ENCODE data around the gene TP63. TPM values are rescaled to one million over a fixed set of nuclear protein-coding genes. Genes with fewer than 3 reads are reported as not detected.

The TP63 gene
- total RNA-seq, 1 experiment from 2014 or later: not detected

DNA sequence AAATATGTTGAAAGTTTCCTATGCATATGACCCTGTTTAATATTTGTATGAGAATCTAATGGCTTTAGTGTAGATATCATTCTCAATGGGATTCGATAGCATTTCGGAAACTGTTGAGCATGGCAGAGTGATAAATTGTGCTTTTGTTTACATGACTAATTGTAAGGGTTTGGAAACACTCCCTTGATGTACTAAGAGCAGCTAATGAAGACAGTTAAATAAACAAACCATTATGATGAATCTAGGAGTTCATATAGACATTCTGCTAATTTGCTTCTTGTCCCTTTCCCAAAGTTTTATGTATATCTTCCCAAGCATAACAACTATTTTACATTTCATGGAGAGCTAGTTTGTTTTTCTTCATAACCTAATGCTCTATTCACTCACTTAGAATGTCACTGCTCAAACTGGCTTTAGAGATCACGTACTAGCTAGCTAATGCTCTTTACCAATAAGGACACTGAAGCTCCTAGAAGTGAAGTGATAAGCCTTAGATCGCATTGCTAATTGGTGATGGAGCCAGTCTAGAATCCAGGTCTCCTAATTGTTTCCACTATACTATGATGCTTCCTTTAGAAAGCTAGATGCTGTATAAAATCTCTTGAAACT is 140.8 kb downstream of the TP63 start:
- H3K27ac Mint-ChIP-seq: no peak overlapping the region
- Histone ChIP-seq H3K4me2 (ENCODE audit: insufficient read depth, insufficient read length, low read length) (no peak overlapping the region), H2BK120ac (ENCODE audit: low read depth, low read length, poor library complexity, severe bottlenecking) (no peak overlapping the region), H3K18ac (ENCODE audit: insufficient read length, low read depth, low read length) (no peak overlapping the region), H3K23me2 (ENCODE audit: insufficient read length, low read depth, low read length, poor library complexity, severe bottlenecking) (no peaks in the 10 kb centered on the region), H2BK5ac (ENCODE audit: insufficient read length, low read length) (no peak overlapping the region), H2BK20ac (ENCODE audit: low read depth, low read length, poor library complexity, severe bottlenecking) (no peak overlapping the region), H3K14ac (ENCODE audit: insufficient read depth, low read length) (no peak overlapping the region), H3K56ac (ENCODE audit: insufficient read length, low read depth, low read length) (no peak overlapping the region), H3K79me2 (ENCODE audit: insufficient read depth, low read length) (no peaks in the 10 kb centered on the region), H3K27me3 (ENCODE audit: insufficient read depth, low read length) (peaks cover 21% of the 10 kb centered on the region; the same call in 1 of the 2 replicates), H3K9ac (ENCODE audit: extremely low read depth, insufficient read length, low read length) (no peak overlapping the region), H4K8ac (replicated peaks; ENCODE audit: insufficient read length, low read depth, low read length) (no peak overlapping the region), H2BK15ac (ENCODE audit: low read depth, low read length) (no peak overlapping the region), H3T11ph (ENCODE audit: low read length) (no peak overlapping the region), H4K5ac (ENCODE audit: insufficient read length, low read depth, low read length) (no peak overlapping the region), H4K91ac (ENCODE audit: insufficient read length, low read depth, low read length) (no peak overlapping the region), H2BK12ac (ENCODE audit: insufficient read length, low read depth, low read length) (no peak overlapping the region), H4K20me1 (ENCODE audit: control insufficient read depth, insufficient read depth, insufficient read length) (no peaks in the 10 kb centered on the region), H3K27ac (ENCODE audit: insufficient read length, low read depth, low read length) (no peak overlapping the region), H2AFZ (ENCODE audit: low read length) (no peak overlapping the region), H3K4me1 (ENCODE audit: insufficient read depth, low read length) (no peaks in the 10 kb centered on the region), H2AK5ac (ENCODE audit: insufficient read length, low read length) (no peak overlapping the region), H3K23ac (ENCODE audit: insufficient read length, low read depth, low read length) (no peak overlapping the region), H3K9me3 (ENCODE audit: control insufficient read depth, low read depth, low read length) (no peaks in the 10 kb centered on the region), H3K4ac (ENCODE audit: low read depth, low read length) (no peak overlapping the region), H3K79me1 (ENCODE audit: insufficient read depth, low read depth, low read length, poor library complexity, severe bottlenecking) (no peaks in the 10 kb centered on the region)
- peaks cover 1 to 4% of the 10 kb centered on the region in 2 experiments; a peak in 3 of 5 replicates for H3K9me3 Mint-ChIP-seq
- TF ChIP-seq, protein P1, sequence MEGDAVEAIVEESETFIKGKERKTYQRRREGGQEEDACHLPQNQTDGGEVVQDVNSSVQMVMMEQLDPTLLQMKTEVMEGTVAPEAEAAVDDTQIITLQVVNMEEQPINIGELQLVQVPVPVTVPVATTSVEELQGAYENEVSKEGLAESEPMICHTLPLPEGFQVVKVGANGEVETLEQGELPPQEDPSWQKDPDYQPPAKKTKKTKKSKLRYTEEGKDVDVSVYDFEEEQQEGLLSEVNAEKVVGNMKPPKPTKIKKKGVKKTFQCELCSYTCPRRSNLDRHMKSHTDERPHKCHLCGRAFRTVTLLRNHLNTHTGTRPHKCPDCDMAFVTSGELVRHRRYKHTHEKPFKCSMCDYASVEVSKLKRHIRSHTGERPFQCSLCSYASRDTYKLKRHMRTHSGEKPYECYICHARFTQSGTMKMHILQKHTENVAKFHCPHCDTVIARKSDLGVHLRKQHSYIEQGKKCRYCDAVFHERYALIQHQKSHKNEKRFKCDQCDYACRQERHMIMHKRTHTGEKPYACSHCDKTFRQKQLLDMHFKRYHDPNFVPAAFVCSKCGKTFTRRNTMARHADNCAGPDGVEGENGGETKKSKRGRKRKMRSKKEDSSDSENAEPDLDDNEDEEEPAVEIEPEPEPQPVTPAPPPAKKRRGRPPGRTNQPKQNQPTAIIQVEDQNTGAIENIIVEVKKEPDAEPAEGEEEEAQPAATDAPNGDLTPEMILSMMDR (conservative IDR thresholded peaks at IDR 0.05): no peak
- no peaks in the 10 kb centered on the region for H3K36me3 Mint-ChIP-seq (ENCODE audit: insufficient read depth in 1 of 3, low read depth in 3 of 3)
- peaks cover 71% of the 10 kb centered on the region for H3K27me3 Mint-ChIP-seq (ENCODE audit: low read depth)
- WGBS (ENCODE audit: extremely low coverage, insufficient read length, low lambda C conversion rate): no CpG with 5 or more reads among the region's 4 CpGs
- DNase-seq: no peak
- H3K4me1 Mint-ChIP-seq: peaks cover 0 to 3% of the 10 kb centered on the region in 2 experiments; a peak in 2 of 4 replicates
- H3K4me3 Mint-ChIP-seq: no peak overlapping the region

All from H9 (cell line).